Measurements from ENCODE around the gene AP5Z1. TPM values are rescaled to one million over a fixed set of nuclear protein-coding genes. Genes with fewer than 3 reads are reported as not detected.

AP5Z1 gene
- total RNA-seq, 1 experiment from 2014 or later, result 38.3 TPM

- H3K23me2 ChIP-seq (ENCODE audit: insufficient read length, low read depth, low read length, poor library complexity, severe bottlenecking), result peaks cover 15% of the 10 kb centered on the region
- H3K9me3 Mint-ChIP-seq, result no peaks in the 10 kb centered on the region
Measured at GRCh38 chr7:4774658-4775249, 669 bp upstream of the AP5Z1 start.

More at GRCh38 chr7:4774658-4775249, 669 bp upstream of the AP5Z1 start:
- Histone ChIP-seq H3K14ac (ENCODE audit: insufficient read depth, low read length) (0 out of 2 replicates have a peak overlapping the region, but pooled peaks have one; percentile 42), H3K27ac (ENCODE audit: insufficient read length, low read depth, low read length) (no peak overlapping the region), H3K23ac (ENCODE audit: insufficient read length, low read depth, low read length) (no peak overlapping the region), H3K79me2 (ENCODE audit: insufficient read depth, low read length) (no peaks in the 10 kb centered on the region; the same call in 1 of the 2 replicates), H2BK12ac (ENCODE audit: insufficient read length, low read depth, low read length) (no peak overlapping the region), H4K8ac (replicated peaks; ENCODE audit: insufficient read length, low read depth, low read length) (no peak overlapping the region), H2BK120ac (ENCODE audit: low read depth, low read length, poor library complexity, severe bottlenecking) (no peak overlapping the region), H3K9ac (ENCODE audit: extremely low read depth, insufficient read length, low read length) (peak overlapping the region; percentile 59), H3T11ph (ENCODE audit: low read length) (no peak overlapping the region), H3K4me1 (ENCODE audit: insufficient read depth, low read length) (no peaks in the 10 kb centered on the region), H2BK20ac (ENCODE audit: low read depth, low read length, poor library complexity, severe bottlenecking) (no peak overlapping the region), H2AK5ac (ENCODE audit: insufficient read length, low read length) (no peak overlapping the region), H3K18ac (ENCODE audit: insufficient read length, low read depth, low read length) (peak overlapping the region; percentile 32), H2BK5ac (ENCODE audit: insufficient read length, low read length) (peak overlapping the region; percentile 35), H3K4ac (ENCODE audit: low read depth, low read length) (no peak overlapping the region), H2BK15ac (ENCODE audit: low read depth, low read length) (no peak overlapping the region), H4K20me1 (ENCODE audit: control insufficient read depth, insufficient read depth, insufficient read length) (no peaks in the 10 kb centered on the region), H3K27me3 (ENCODE audit: insufficient read depth, low read length) (no peaks in the 10 kb centered on the region), H3K56ac (ENCODE audit: insufficient read length, low read depth, low read length) (no peak overlapping the region), H3K9me3 (ENCODE audit: control insufficient read depth, low read depth, low read length) (no peaks in the 10 kb centered on the region), H4K91ac (ENCODE audit: insufficient read length, low read depth, low read length) (peak overlapping the region; percentile 44), H2AFZ (ENCODE audit: low read length) (no peak overlapping the region), H3K4me2 (ENCODE audit: insufficient read depth, insufficient read length, low read length) (peak overlapping the region; percentile 85), H3K79me1 (ENCODE audit: insufficient read depth, low read depth, low read length, poor library complexity, severe bottlenecking) (peaks cover 3% of the 10 kb centered on the region), H4K5ac (ENCODE audit: insufficient read length, low read depth, low read length) (peak overlapping the region; percentile 10)
- Mint-ChIP-seq H3K4me1 (peaks cover 12 to 15% of the 10 kb centered on the region in 2 experiments), H3K27me3 (ENCODE audit: low read depth) (peaks cover 3% of the 10 kb centered on the region; the same call in 1 of the 2 replicates), H3K4me3 (peak overlapping the region; percentile 97 to 99), H3K36me3 (ENCODE audit: insufficient read depth in 1 of 3, low read depth in 3 of 3) (peaks cover 0 to 18% (median 0%) of the 10 kb centered on the region in 3 experiments; a peak in 3 of 7 replicates), H3K27ac (peak overlapping the region; percentile 85 to 94 (median 93); a peak in 4 of 7 replicates)
- no peak for TF ChIP-seq CTCF (conservative IDR thresholded peaks at IDR 0.05)
- WGBS (ENCODE audit: extremely low coverage, insufficient read length, low lambda C conversion rate), result no CpG with 5 or more reads among the region's 24 CpGs
- DNase-seq, result no peak

Data from H9 (cell line).